GM18907 (cell line): ENCODE measurements around the gene GDPGP1.

Experiments
- ATAC-seq: cut with Tn5 transposase; IDR thresholded peaks from one replicate; pipeline ENCODE4 v1.9.1; 2021; ENCODE audit warnings: mild to moderate bottlenecking, moderate library complexity; ENCODE audit not compliant: unreplicated experiment

The GDPGP1 gene

DNA sequence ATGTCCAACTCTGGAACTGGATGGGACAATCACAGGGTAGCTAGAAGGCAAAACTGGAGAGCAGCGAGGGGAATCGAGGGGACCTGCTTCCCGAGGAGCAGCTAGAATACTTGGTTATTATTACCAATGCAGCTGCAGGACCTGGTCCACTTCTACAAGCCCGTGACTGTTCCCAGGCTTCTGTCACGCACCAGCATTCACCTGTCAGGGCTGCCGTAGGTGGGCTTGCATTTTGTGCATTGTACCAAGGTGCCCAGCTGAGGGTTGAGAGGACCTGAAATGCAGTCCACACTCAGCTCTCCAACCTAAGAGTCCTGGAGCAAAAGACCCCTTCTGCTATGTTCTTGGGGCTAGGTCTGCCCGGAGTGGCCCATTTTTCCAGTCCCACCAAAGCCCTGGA is 30.5 kb upstream of the GDPGP1 start:
- no peak for ATAC-seq

DNA sequence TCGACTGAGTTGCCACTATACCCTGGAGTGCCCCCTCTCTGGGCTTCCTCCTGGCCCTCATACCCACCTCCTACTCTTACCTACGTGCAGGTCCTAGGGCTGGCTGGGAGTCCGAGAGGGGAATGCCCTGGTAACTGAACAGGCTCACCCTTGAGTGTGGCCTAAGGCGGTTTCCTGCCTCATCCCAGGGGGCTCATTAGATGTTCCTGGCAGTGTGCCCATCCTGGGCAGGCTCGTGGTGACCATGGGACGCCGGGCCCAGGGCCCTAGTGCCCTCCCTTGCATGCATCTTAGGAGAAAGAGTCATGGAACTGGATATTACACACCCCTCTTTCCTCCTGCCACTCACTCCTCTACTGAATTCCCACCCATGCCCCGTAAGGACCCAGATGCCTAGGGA is 30.1 kb upstream of the GDPGP1 start:
- ATAC-seq: no peak

DNA sequence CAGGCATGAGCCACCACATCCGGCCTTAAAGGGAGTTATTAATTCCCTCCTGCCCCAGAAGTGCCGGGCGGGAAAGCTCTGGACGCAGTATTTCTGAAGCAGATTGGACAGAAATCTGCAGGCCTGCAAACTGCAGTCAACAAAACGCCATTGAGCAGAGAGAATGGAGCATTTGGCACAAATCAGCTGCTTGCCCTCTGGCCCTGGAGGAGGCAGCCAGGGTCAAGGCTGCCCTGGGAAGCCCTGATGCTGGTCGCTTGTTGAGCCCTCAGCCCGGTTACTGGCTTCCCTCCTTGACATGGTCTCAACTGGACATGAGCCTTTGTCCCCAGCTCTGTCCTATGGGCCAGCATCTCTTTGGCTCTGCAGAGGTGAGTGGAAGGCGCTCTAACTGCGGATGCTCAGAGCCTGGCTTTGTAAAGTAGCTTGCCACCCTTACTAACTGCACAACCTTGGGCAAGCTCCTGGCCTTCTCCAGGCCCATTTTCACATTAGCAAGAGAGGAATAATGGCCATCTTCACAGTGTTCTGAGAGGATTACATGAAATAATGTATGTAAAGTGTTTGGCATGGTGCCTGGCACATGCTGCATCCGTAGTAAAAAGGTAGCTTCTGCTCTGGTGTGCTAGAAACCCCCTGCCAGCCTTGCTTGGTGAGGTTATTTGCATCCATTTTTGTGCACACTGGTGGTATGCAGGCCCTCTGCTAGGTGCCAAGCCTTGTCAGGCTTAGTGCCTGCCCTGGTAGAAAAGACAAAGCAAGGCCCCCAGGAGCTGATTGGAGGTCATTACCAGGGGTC is 28.8 kb upstream of the GDPGP1 start:
- ATAC-seq: no peak

DNA sequence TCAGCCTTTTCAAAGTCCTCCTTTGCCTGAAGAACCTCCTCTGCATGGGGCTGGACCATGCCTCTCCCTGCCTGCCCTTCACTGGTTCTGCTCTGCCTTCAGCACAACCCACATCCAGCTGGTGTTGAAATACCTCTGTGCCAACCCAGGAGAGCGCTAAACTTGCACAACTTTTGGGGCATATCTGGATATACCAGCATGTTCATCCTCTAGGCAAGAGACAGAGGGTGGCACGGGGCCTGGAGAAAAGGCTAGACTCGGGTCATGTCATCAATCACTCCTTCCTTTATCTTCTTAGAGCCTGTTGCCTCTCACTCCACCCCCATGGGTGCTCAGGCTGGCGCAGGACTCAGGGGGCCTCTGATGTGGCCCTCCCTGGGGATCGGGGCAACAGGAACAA is 28.1 kb upstream of the GDPGP1 start:
- no peak for ATAC-seq

DNA sequence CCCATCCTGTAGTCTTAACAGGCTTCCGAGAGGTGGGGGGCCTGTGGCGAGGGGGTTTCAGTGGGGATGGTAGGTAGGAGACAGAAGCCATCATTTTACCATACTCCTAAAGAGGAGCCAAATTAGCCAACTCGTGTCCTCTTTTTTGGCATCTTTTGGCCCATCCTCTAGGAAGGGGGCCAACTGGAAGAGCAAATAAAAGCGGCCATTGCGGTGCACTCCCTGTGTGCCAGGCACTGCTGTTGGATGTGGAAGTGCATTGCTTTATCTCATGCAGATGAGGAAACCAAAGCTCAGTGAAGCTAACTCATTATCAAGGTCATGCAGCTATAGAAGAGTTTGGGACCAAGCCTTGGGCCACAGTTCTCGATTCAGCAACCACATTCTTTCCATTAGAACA is 26.8 kb upstream of the GDPGP1 start:
- no peak for ATAC-seq

DNA sequence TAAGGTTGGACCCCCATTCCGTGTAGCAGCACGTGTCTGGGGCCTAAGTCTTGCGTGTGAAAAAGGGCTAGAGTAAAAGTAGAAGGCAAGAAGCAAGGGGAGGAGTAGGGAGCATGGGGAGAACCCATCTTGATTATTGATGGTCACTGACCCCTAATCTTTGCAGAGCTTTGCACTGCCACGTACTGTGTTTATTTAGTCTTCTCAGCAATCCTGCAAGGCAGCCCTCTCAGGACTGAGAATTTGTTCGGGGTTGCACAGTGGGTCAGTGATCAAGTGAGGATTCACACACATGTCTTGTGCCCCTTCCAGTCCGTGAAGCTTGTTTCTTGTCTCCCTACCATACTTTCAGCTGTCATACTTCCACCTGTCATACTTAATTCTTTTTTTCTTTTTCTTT is 25.7 kb upstream of the GDPGP1 start:
- ATAC-seq: no peak

DNA sequence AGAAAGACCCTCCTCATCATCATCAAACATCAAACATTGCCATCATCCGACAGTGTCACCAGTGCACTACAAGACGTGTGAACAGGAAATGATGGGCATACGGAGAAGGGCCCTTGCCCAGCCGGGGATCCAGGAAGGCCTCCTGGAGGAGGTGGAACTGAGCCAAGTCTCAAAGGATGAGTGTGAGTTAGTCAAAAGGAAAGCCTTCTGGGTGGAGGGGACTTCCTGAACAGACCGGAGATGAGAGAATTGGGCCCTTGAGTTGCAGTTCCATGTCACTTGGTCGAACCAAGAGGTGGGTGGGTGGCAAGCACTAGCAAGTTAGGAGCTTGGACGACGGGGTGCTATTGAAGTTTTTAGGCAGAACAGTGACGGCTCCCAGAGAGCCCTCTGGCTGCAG is 24.4 kb upstream of the GDPGP1 start:
- ATAC-seq: no peak

DNA sequence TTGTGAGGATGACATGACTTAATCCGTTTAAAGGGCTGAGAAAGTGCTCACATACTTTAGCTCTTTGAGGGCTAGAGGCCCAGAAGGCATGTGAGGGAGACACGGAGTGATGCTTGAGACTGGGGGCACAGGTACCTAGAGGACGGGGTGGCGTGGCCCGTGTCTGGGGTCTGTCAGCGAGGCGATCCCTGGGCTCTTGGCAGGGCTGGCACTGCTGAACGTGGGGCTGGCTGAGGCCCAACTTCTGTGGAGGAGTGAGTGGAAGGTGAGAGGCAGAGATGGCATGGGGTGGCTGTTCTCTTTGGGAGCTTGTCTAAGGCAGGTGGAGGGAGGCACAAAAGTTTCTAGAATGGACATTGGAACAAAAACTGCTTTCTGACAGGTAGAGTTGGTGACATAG is 23.4 kb upstream of the GDPGP1 start:
- no peak for ATAC-seq

DNA sequence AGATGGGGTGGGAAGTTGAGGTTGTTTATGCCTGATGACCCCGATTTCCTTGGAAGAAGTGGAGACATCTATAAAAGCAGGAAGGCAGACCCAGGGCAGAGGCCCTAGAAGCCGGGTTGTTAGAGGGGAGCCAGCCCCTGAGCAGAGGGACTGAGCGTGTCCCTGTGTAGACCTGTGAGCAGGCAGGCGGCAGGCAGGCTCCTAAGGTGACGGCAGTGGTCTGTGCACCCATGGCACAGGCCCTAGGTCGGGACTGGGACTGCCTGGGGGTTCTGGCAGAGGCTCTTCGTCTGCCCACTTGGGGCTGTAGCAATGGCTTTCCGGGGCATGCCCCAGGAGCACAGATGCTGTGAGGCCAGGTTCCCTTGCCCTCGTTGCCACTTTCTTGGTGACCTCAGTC is 23.0 kb upstream of the GDPGP1 start:
- ATAC-seq: no peak

DNA sequence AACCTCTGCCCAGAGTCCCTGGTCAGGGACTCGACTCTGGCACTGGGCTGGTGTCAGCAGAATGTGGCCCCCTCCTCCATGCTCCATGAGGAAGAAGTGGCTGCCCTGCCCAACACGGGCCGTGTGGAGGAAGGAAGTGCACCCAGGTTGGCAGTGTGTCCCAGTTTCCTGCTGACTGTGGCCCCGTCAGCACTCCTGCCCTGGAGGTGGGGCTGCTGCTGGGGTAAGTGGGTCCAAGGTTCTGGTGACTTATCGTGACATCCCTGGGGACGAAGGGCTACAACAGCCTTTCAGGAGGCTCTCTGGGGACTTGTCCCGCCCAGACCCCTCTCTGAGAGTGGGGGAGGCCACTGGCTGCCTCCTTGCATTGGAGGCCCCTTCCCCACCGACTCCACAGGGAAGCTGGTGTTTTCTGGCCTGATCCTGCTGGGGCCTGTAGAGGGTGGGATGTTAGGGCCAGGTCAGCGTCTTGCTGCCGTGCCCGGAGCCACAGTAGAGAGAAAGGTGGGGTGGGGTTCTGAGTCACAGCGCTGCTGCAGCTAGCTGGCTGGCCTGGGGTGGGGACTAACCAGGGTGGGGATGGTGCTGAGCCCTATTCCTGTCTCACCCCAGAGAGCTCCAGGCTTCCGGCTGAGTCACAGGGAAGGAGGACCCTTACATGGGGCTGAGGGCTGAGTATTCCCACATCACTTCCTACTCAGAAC is 22.4 kb upstream of the GDPGP1 start:
- ATAC-seq: no peak

DNA sequence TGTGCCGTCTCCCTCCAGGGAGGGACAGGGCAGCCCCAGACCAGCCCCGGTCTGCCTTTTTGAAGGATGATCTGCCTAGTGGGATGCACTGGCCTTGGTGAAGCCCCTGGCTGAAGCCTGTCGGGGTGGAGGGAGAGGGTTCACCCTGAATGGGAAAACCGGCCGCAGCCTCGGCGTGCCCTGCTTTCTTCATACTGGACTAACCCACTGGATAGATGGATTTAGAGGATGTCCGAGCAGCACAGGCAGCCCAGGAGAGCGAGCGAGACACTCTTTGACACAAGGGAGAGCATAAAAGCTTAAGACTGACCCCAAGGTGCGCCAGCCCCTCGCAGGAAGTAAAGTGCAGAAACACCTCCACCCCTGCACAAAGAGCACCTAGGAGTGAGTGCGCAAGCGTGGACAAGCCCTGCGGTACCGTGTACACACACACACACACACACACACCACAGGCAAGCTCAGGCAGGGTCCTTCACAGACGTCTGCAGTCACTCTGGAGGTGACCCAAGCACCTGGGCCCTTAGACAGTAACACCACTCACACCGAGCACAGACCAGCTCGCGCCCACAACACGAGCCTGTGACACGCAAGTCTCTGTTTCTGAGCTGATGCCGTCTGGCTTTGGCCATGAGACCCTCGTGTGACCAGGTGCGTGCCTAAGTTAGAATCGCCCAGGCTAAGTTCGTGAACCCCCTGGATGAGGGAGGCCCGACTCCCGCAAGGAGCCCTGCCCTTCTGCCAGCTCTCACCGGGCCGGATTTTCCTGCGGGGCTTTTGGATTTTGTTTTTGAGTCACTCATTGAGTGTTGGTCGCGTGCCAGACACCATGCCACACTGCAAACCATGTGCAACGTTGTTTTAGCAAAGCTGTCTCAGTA is 21.5 kb upstream of the GDPGP1 start:
- ATAC-seq: no peak

DNA sequence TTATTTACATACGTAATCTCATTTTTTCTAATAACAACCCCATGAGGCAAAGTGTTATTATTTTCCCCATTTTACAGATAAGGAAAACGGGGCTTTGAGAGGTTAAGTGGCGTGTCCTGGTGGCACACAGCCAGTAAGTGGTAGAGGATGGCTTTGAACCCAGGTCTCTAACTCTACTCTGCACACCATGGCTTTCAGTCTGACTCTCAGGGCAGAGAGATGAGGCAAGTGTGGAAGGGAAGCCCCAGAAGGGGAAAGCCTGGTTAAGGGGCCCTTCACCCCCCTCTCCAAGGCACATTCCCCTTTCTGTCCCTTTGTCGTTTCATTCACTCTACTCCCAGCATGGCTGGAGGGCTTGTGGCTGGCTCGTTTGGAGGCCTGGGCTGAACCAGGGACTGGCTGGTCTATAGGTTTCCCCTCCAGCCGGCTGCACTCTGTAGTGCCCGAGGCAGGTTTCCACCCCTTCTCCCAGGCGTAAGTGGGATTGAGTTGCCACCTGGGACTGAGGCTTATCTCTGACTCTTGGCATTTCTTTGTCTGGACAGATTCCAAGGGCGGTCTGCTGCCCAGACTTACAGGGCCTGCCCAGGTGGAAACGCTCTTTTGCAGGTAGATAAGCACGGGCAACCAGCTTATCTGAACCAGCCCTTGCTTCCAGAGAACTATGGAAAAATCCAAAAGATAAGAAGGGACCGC is 20.7 kb upstream of the GDPGP1 start:
- no peak for ATAC-seq

DNA sequence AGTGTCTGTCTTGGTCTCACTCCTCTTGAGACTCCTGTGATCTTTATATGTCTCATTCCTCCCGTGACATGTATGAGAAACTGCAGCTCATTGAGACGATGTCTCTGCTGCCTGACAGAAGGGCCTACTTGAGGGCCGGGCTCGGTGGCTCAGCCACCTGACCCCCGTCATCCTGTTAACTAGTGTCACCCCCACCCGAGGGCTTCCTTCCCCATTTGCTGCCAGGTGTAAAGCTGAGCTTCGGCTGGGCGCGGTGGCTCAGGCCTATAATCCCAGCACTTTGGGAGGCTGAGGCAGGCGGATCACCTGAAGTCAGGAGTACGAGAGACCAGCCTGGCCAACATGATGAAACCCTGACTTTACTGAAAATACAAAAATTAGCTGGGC is 20.2 kb upstream of the GDPGP1 start:
- no peak for ATAC-seq

DNA sequence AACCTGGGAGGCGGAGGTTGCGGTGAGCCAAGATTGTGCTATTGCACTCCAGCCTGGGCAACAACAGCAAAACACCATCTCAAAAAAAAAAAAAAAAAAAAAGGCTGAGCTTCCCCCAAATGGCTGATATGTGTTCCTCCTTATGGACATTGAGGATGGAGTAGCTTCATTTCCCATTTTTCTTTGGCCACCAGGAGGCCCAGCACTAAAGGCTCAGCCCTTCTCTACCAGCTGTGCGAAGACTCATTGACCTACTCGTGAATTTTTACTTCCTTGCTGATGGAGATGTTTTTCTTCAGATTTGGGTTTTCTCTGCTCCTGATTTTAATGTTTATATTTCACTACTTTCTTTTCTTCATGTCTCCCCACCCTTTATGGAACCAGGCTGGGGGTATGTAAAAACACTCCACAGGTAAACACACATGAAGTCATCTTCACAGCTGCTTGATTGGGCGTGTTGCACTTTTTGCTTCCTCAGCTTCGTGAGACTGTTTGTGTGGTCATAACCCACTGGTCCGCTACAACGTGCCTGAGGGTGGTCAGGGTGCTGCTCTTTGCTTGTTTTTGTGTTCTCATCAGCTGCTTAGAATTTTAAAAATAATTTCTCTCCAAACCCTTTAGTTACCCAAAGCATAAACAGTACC is 19.3 kb upstream of the GDPGP1 start:
- ATAC-seq: no peak

DNA sequence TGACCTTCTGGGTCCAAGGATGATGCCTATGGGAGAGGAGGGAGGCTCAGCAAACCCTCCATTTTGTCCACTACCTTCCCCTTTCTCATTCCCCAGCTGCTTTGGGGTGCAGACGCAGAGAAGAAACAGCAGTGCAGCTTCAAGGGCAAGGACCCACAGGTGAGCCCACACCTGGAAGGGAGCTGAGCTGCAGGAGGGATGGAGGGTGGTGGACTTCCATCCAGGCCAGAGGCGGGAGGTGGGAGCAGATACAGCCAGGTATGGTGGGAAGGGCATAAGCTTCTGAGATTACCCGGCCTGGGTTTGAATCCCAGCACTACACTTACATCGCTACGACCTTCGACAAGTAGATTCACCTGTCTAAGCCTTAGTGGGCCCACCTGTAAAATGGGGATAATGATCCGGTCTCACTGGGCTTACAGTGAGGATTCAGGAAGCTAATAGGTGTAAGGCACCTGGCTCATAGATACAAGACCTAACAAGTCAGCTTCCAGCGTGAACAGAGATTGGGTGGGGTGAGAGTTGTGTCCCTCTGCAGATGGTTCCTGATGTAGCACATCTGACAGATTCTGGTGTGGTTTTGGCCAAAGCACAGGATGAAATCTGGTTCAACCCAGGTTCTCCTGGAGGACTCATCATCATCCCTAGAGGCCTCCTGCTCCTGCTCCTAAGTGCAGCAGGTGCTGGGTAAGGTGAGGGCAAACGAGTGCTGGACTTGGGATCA is 16.2 kb upstream of the GDPGP1 start:
- no peak for ATAC-seq

DNA sequence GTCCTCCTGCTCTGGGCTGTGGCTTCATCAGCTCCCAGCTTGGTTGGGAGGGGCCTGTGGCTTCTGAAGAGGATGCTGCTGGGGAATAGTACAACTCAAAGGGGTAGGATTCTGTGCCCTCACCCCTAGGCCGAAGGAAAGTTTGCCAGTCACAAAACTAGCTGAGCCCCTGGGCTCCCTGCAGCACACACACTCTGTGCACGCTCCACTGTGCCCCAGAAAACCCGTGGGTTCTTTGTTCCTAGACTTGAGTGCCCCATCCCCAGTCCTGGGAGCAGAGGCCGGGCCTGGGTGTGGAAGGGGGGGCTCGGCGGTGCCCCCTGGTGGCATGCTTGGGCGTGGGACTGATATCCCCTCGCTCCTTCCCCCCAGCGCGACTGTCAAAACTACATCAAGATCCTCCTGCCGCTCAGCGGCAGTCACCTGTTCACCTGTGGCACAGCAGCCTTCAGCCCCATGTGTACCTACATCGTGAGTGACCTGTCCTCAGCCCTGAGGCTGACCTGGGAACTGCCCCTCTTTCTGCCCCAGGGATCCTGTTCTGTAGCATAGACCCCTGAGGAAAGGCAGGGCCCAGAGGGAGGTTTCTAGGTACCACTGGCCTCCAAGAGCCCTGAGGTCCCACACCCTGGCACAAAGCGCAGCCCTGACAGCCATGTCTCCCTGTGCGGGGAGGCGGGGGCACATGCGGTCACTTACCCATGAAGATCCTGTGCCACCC is 14.4 kb upstream of the GDPGP1 start:
- ATAC-seq: no peak

DNA sequence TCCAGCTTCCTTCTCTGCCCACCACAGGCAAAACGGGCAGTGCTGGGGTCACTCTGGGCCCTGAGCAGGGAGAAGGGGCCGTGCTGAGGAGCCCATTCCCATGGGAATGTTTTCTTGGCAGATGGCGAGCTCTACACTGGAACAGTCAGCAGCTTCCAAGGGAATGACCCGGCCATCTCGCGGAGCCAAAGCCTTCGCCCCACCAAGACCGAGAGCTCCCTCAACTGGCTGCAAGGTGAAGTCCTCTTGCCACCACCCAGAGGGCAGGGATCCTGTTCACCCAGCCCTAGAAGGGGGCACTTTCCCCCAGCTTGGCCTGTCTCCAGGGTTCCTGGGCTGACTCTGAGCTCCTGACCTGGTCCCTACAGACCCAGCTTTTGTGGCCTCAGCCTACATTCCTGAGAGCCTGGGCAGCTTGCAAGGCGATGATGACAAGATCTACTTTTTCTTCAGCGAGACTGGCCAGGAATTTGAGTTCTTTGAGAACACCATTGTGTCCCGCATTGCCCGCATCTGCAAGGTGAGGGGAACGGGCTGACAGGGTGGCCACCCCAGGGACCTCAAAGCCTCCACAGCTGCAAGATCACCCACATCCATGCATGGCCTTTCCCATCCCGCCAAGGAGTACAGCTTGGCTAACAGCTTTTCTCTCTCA is 12.6 kb upstream of the GDPGP1 start:
- ATAC-seq: no peak

DNA sequence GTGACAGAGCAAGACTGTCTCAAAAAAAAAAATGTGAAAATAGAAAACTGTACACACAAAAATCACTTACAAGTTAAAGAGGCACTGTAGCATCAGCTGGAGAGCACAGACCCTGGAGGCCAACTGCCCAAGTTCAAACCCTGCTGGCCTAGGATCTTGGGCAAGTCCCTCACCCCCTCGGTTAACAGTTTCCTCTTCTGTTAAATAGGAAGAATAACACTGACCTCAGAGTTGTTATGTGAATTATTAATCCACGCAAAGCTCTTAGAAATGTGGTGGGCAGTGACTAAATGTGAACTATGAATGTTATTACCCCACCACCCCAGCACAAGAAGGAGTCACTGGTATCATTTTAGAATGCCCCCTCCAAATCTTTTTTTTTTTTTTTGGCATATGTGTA is 11.5 kb upstream of the GDPGP1 start:
- ATAC-seq: no peak
